ENCODE data around the gene SLC28A2. TPM values are rescaled to one million over a fixed set of nuclear protein-coding genes. Genes with fewer than 3 reads are reported as not detected.
"Not testable (repeated sequence)": the region's sequence is repeated elsewhere in the genome, so short reads cannot be mapped to it uniquely, and the experiment has no call there.

Gene SLC28A2
- total RNA-seq, 1 donor from 2014 or later, result not detected

GRCh38 chr15:45231864-45232562, 20.0 kb upstream of the SLC28A2 start:
- Mint-ChIP-seq H3K27me3 (ENCODE audit: insufficient read depth) (peaks cover 4% of the 10 kb centered on the region), H3K9me3 (peaks cover 15% of the 10 kb centered on the region), H3K36me3 (ENCODE audit: low read depth) (no peaks in the 10 kb centered on the region), H3K4me3 (no peak overlapping the region), H3K27ac (no peak overlapping the region), H3K4me1 (ENCODE audit: low read depth) (no peaks in the 10 kb centered on the region)
- DNase-seq (ENCODE audit: low spot score), result no peak
- intact Hi-C loops (cut with micrococcal nuclease), result no loop called here

- intact Hi-C loops (cut with micrococcal nuclease), result no loop called here
Observed at GRCh38 chr15:45234562-45235235, 17.3 kb upstream of the SLC28A2 start.

GRCh38 chr15:45236806-45237205, 15.2 kb upstream of the SLC28A2 start:
- intact Hi-C loops (cut with micrococcal nuclease); H3K27me3 Mint-ChIP-seq (ENCODE audit: insufficient read depth); H3K27ac Mint-ChIP-seq; H3K4me1 Mint-ChIP-seq (ENCODE audit: low read depth); H3K4me3 Mint-ChIP-seq; DNase-seq (ENCODE audit: low spot score); H3K36me3 Mint-ChIP-seq (ENCODE audit: low read depth): not testable (repeated sequence)
- H3K9me3 Mint-ChIP-seq, result peaks cover 53% of the 10 kb centered on the region

More at GRCh38 chr15:45234562-45235235, 17.3 kb upstream of the SLC28A2 start:
- no peak overlapping the region for H3K4me3 Mint-ChIP-seq
- H3K9me3 Mint-ChIP-seq, result peaks cover 36% of the 10 kb centered on the region
- DNase-seq (ENCODE audit: low spot score), result no peak
- no peaks in the 10 kb centered on the region for H3K27me3 Mint-ChIP-seq (ENCODE audit: insufficient read depth)
- no peaks in the 10 kb centered on the region for H3K4me1 Mint-ChIP-seq (ENCODE audit: low read depth)
- H3K36me3 Mint-ChIP-seq (ENCODE audit: low read depth), result no peaks in the 10 kb centered on the region
- H3K27ac Mint-ChIP-seq, result no peak overlapping the region

DNA sequence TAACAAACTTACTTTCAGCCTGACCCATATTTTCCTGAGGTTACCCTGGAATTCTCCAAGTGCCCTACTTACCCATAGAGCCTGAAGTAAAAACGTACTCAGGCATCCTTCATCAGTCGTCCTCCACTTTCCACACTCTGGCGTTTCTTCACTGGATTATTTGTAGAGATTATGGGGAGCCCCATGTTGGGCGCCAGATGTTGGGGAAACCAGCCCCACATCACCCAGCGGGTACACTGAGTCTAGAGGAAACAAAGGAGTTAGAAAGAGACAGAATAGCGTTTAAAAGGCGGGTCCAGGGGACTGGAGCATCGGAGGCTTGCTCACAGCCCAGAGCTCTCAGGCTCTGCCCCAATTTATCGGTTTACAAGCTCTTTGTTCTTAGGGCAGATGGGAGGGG, 9.7 kb upstream of the SLC28A2 start:
- no peak overlapping the region for H3K4me3 Mint-ChIP-seq
- intact Hi-C loops (cut with micrococcal nuclease), result no loop called here
- no peak overlapping the region for H3K27ac Mint-ChIP-seq
- DNase-seq (ENCODE audit: low spot score), result no peak
- H3K9me3 Mint-ChIP-seq, result peaks cover 70% of the 10 kb centered on the region
- no peaks in the 10 kb centered on the region for H3K27me3 Mint-ChIP-seq (ENCODE audit: insufficient read depth)
- H3K36me3 Mint-ChIP-seq (ENCODE audit: low read depth), result no peaks in the 10 kb centered on the region
- H3K4me1 Mint-ChIP-seq (ENCODE audit: low read depth), result no peaks in the 10 kb centered on the region

DNA sequence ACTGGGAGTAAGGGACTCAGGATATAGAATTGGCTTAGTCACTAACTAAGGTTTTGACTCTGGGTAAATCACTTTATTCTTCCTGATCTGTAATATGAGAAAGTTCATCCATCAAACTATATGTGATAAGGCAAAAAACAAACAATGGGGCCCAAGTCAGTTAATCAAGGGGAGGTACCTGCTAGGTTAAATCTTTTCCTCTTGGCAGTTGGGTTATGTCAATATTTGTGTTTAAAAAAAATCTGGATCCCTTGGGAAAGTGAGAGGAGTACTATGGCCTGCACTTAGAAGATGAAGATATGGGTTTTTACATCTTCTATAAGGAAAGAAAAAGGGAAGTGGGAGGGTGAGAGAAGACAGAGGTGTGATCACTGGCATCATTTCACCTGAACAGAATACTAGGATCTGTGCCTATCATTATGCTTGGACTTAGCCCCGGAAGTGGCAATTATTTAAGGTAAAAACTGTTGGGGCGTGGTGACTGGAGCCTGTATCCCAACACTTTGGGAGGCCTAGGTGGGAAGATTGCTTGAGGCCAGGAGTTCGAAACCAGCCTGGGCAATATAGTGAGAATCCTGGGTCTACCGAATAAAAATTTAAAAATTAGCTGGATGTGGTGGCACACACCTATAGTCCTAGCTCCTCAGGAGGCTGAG, 2.8 kb upstream of the SLC28A2 start:
- peaks cover 14% of the 10 kb centered on the region for H3K9me3 Mint-ChIP-seq
- intact Hi-C loops (cut with micrococcal nuclease), result no loop called here
- no peak overlapping the region for H3K4me3 Mint-ChIP-seq
- no peak overlapping the region for H3K27ac Mint-ChIP-seq
- H3K4me1 Mint-ChIP-seq (ENCODE audit: low read depth), result no peaks in the 10 kb centered on the region
- no peaks in the 10 kb centered on the region for H3K27me3 Mint-ChIP-seq (ENCODE audit: insufficient read depth)
- no peak for DNase-seq (ENCODE audit: low spot score)
- no peaks in the 10 kb centered on the region for H3K36me3 Mint-ChIP-seq (ENCODE audit: low read depth)

DNA sequence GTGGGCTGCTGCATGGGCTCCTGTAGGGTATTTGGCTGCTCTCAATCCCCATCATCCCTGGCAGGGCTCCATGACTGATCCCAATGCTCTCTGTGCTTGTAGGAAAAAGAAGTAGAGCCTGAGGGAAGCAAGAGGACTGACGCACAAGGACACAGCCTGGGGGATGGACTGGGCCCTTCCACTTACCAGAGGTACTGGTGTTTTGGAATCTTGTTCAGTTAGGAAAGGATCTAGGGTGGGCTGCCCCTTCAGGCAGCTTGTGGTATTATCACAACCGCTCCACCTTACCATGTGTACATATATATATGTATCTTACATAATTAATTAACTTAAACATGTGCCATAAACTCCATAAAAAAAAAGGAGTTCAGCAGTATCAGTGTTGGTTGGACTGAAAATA, 1.3 kb downstream of the SLC28A2 start:
- no peak overlapping the region for H3K4me3 Mint-ChIP-seq
- intact Hi-C loops (cut with micrococcal nuclease), result no loop called here
- no peaks in the 10 kb centered on the region for H3K36me3 Mint-ChIP-seq (ENCODE audit: low read depth)
- no peaks in the 10 kb centered on the region for H3K27me3 Mint-ChIP-seq (ENCODE audit: insufficient read depth)
- H3K4me1 Mint-ChIP-seq (ENCODE audit: low read depth), result no peaks in the 10 kb centered on the region
- no peaks in the 10 kb centered on the region for H3K9me3 Mint-ChIP-seq
- H3K27ac Mint-ChIP-seq, result no peak overlapping the region
- DNase-seq (ENCODE audit: low spot score), result no peak

DNA sequence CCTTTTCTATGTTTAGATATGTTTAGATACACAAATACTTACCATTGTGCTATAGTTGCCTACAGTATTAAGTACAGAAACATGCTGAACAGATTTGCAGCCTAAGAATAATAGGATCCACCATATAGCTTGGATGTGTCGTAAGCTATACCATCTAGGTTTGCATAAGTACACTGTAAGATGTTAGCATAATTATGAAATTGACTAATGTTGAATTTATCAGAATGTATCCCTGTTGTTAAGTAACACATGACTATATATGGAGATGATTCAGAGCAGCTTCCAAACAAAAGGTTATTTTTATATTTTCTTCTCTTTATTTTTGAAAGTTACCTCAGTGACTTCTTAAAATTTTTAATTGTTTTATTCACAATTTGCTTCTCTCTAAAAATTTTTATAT, 2.4 kb downstream of the SLC28A2 start:
- no peak for DNase-seq (ENCODE audit: low spot score)
- Mint-ChIP-seq H3K27me3 (ENCODE audit: insufficient read depth) (no peaks in the 10 kb centered on the region), H3K36me3 (ENCODE audit: low read depth) (no peaks in the 10 kb centered on the region), H3K4me3 (no peak overlapping the region), H3K9me3 (no peaks in the 10 kb centered on the region), H3K27ac (no peak overlapping the region), H3K4me1 (ENCODE audit: low read depth) (no peaks in the 10 kb centered on the region)
- intact Hi-C loops (cut with micrococcal nuclease), result no loop called here

GRCh38 chr15:45254824-45255223, 2.8 kb downstream of the SLC28A2 start:
- intact Hi-C loops (cut with micrococcal nuclease); H3K36me3 Mint-ChIP-seq (ENCODE audit: low read depth); H3K4me3 Mint-ChIP-seq; H3K27ac Mint-ChIP-seq; DNase-seq (ENCODE audit: low spot score); H3K27me3 Mint-ChIP-seq (ENCODE audit: insufficient read depth); H3K4me1 Mint-ChIP-seq (ENCODE audit: low read depth); H3K9me3 Mint-ChIP-seq: not testable (repeated sequence)

DNA sequence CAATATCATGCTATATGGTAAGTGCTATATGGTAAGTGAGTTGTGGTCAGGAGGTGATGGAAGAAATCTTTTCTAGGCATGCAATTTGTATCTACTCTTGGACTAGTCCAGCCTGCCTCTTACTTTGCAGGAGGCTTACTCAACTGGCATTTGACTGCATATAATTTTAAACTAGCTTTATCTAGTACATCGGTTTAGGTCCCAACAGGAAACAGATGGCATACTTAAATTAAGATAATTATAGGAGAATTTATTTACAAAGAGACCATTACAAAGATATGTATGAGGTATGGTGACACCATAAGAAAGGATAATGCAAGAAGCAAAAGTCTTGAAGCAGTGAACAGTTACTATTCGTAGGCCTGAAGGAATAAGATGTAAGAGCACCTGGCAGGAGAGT, 7.8 kb downstream of the SLC28A2 start:
- no peak for DNase-seq (ENCODE audit: low spot score)
- Mint-ChIP-seq H3K36me3 (ENCODE audit: low read depth) (no peaks in the 10 kb centered on the region), H3K27ac (no peak overlapping the region), H3K4me1 (ENCODE audit: low read depth) (no peaks in the 10 kb centered on the region), H3K9me3 (no peaks in the 10 kb centered on the region), H3K27me3 (ENCODE audit: insufficient read depth) (no peaks in the 10 kb centered on the region), H3K4me3 (no peak overlapping the region)
- intact Hi-C loops (cut with micrococcal nuclease), result no loop called here

DNA sequence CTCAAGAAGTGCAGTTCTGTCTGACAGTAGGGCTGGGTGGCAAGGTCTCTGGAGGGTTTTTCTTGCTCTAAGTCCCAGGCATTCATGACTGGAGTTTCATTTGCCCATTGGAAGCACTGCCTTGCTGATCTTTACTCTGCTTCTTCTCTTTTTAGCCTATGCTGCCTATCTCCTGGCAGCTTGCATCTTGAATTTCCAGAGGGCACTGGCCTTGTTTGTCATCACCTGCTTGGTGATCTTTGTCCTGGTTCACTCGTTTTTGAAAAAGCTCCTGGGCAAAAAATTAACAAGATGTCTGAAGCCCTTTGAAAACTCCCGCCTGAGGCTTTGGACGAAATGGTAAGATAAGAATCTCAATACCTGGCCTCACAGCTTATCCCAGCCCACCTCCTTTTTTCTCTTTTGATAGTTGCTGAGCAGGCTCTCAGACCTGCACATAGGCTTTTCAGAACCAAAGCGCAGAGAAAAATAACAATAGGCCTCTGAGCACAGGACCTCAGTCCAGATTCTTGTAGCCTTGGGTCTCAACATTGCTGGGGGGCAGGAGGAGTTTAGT, 10.9 kb downstream of the SLC28A2 start:
- Mint-ChIP-seq H3K4me3 (no peak overlapping the region), H3K36me3 (ENCODE audit: low read depth) (no peaks in the 10 kb centered on the region), H3K27ac (no peak overlapping the region), H3K4me1 (ENCODE audit: low read depth) (no peaks in the 10 kb centered on the region), H3K9me3 (no peaks in the 10 kb centered on the region), H3K27me3 (ENCODE audit: insufficient read depth) (no peaks in the 10 kb centered on the region)
- intact Hi-C loops (cut with micrococcal nuclease), result no loop called here
- DNase-seq (ENCODE audit: low spot score), result no peak

DNA sequence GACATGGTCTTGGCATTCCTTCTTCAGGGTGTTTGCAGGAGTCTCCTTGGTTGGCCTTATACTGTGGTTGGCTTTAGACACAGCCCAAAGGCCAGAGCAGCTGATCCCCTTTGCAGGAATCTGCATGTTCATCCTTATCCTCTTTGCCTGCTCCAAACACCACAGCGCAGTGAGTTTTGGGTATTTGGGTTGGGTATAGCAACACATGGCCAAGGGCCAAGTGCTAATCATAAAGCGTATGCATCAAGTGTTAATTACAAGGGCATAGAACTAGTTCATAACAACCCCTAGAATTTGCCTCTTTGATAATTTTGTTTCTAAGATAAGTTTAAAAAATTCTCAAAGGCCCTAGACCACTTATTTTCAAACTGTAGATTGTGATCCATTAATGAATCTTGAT, 11.8 kb downstream of the SLC28A2 start:
- no peak for DNase-seq (ENCODE audit: low spot score)
- Mint-ChIP-seq H3K4me3 (no peak overlapping the region), H3K27ac (no peak overlapping the region), H3K9me3 (no peaks in the 10 kb centered on the region), H3K27me3 (ENCODE audit: insufficient read depth) (no peaks in the 10 kb centered on the region), H3K4me1 (ENCODE audit: low read depth) (no peaks in the 10 kb centered on the region), H3K36me3 (ENCODE audit: low read depth) (no peaks in the 10 kb centered on the region)
- intact Hi-C loops (cut with micrococcal nuclease), result no loop called here

- DNase-seq (ENCODE audit: low spot score), result no peak
- Mint-ChIP-seq H3K9me3 (no peaks in the 10 kb centered on the region), H3K36me3 (ENCODE audit: low read depth) (no peaks in the 10 kb centered on the region), H3K4me1 (ENCODE audit: low read depth) (no peaks in the 10 kb centered on the region), H3K4me3 (no peak overlapping the region), H3K27me3 (ENCODE audit: insufficient read depth) (no peaks in the 10 kb centered on the region), H3K27ac (no peak overlapping the region)
- intact Hi-C loops (cut with micrococcal nuclease), result no loop called here
Observed at GRCh38 chr15:45265506-45265905, 13.5 kb downstream of the SLC28A2 start.

DNA sequence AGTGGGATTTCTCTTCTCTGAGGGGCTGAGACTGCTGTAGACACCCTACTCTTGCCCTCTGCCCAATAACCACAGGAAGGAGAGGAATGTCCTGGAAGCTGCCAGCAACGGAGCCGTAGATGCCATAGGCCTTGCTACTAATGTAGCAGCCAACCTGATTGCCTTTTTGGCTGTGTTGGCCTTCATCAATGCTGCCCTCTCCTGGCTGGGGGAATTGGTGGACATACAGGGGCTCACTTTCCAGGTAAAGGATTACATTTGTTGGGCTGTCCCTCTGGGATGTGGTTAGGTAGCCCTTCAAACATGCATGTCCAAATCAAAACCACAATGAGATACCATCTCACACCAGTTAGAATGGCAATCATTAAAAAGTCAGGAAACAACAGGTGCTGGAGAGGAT, 16.1 kb downstream of the SLC28A2 start:
- H3K27ac Mint-ChIP-seq, result no peak overlapping the region
- intact Hi-C loops (cut with micrococcal nuclease), result no loop called here
- peaks cover 2% of the 10 kb centered on the region for H3K27me3 Mint-ChIP-seq (ENCODE audit: insufficient read depth)
- DNase-seq (ENCODE audit: low spot score), result no peak
- H3K4me3 Mint-ChIP-seq, result no peak overlapping the region
- no peaks in the 10 kb centered on the region for H3K36me3 Mint-ChIP-seq (ENCODE audit: low read depth)
- H3K9me3 Mint-ChIP-seq, result no peaks in the 10 kb centered on the region
- no peaks in the 10 kb centered on the region for H3K4me1 Mint-ChIP-seq (ENCODE audit: low read depth)

Measured in activated T-helper 1 cell treated with anti-CD3 and anti-CD28 coated beads, Interleukin-12 subunit alpha, Interleukin-12 subunit beta, Interleukin-2, Interleukin-4 antibody, amounts not matched to agents 30 ng/mL and 10 ng/mL and 1 ng/mL, durations not matched to agents 14 hours and 24 hours and 36 hours (primary cell).